ENCODE data around the gene HES1. TPM values are rescaled to one million over a fixed set of nuclear protein-coding genes. Genes with fewer than 3 reads are reported as not detected.
"Not testable (repeated sequence)": the region's sequence is repeated elsewhere in the genome, so short reads cannot be mapped to it uniquely, and the experiment has no call there.

HES1 gene
- total and polyA plus RNA-seq, 7 donors: 17.4 to 47.4 (median 28.4) TPM

GRCh38 chr3:194150252-194150934 lies 14.4 kb downstream of the HES1 start:
- TF ChIP-seq POLR2AphosphoS5 (IDR thresholded peaks at IDR 0.05) (no peak), POLR2A (IDR thresholded peaks at IDR 0.05) (no peak), CTCF (IDR thresholded peaks at IDR 0.05) (no peak), EP300 (IDR thresholded peaks at IDR 0.05) (no peak)
- no peaks in the 10 kb centered on the region for H3K36me3 ChIP-seq

GRCh38 chr3:194150935-194151302 lies 15.0 kb downstream of the HES1 start:
- DNase-seq; intact Hi-C loops (cut with DNase I); H3K27me3 ChIP-seq; H3K4me3 ChIP-seq; H3K9me3 ChIP-seq; H3K4me1 ChIP-seq; H3K36me3 ChIP-seq; H3K27ac ChIP-seq: not testable (repeated sequence)
- 93% methylated on average over 2 of the region's 2 CpGs for WGBS, 2 donors

More at GRCh38 chr3:194150252-194150934, 14.4 kb downstream of the HES1 start:
- intact Hi-C loops (cut with DNase I): no loop called here
- H3K27me3 ChIP-seq: no peaks in the 10 kb centered on the region
- no peak overlapping the region for H3K27ac ChIP-seq
- DNase-seq: no peak
- H3K4me3 ChIP-seq: no peak overlapping the region
- H3K9me3 ChIP-seq: no peaks in the 10 kb centered on the region
- peaks cover 0 to 8% (median 6%) of the 10 kb centered on the region in 4 donors for H3K4me1 ChIP-seq
- WGBS, 2 donors: 28 to 75% methylated on average over 8 of the region's 8 CpGs

- no peaks in the 10 kb centered on the region for H3K27me3 ChIP-seq
- H3K4me1 ChIP-seq: no peaks in the 10 kb centered on the region
- no peak for DNase-seq
- WGBS, 2 donors: 96 to 98% methylated on average over 6 of the region's 6 CpGs
- H3K36me3 ChIP-seq: no peaks in the 10 kb centered on the region
- TF ChIP-seq EP300 (IDR thresholded peaks at IDR 0.05) (no peak), POLR2AphosphoS5 (IDR thresholded peaks at IDR 0.05) (no peak), POLR2A (IDR thresholded peaks at IDR 0.05) (no peak)
- H3K4me3 ChIP-seq: no peak overlapping the region
- intact Hi-C loops (cut with DNase I): no loop called here
- H3K9me3 ChIP-seq: no peaks in the 10 kb centered on the region
- no peak overlapping the region for H3K27ac ChIP-seq
These were observed 18.4 kb downstream of the HES1 start for GRCh38 chr3:194154346-194154745.

GRCh38 chr3:194156095-194156494 lies 20.1 kb downstream of the HES1 start:
- 94 to 95% methylated on average over 9 of the region's 9 CpGs for WGBS, 2 donors
- H3K27ac ChIP-seq: no peak overlapping the region
- intact Hi-C loops (cut with DNase I): no loop called here

GRCh38 chr3:194158942-194159439 lies 23.0 kb downstream of the HES1 start:
- no peak for TF ChIP-seq CTCF (IDR thresholded peaks at IDR 0.05)
- TF ChIP-seq EP300 (IDR thresholded peaks at IDR 0.05): no peak
- no peak for TF ChIP-seq POLR2AphosphoS5 (IDR thresholded peaks at IDR 0.05)
- TF ChIP-seq POLR2A (IDR thresholded peaks at IDR 0.05): no peak
- Histone ChIP-seq H3K27me3 (no peaks in the 10 kb centered on the region), H3K36me3 (no peaks in the 10 kb centered on the region), H3K4me3 (no peak overlapping the region), H3K4me1 (peaks cover 0 to 12% (median 7%) of the 10 kb centered on the region in 4 donors), H3K27ac (no peak overlapping the region), H3K9me3 (no peaks in the 10 kb centered on the region)
- DNase-seq: no peak
- 51 to 86% methylated on average over 3 of the region's 3 CpGs for WGBS, 2 donors
- intact Hi-C loops (cut with DNase I): no loop called here

More at GRCh38 chr3:194156095-194156494, 20.1 kb downstream of the HES1 start:
- DNase-seq: no peak
- Histone ChIP-seq H3K4me3 (no peak overlapping the region), H3K36me3 (no peaks in the 10 kb centered on the region), H3K27me3 (no peaks in the 10 kb centered on the region), H3K9me3 (no peaks in the 10 kb centered on the region), H3K4me1 (peaks cover 0 to 8% (median 4%) of the 10 kb centered on the region in 4 donors)
- TF ChIP-seq CTCF (IDR thresholded peaks at IDR 0.05) (no peak), POLR2AphosphoS5 (IDR thresholded peaks at IDR 0.05) (no peak), EP300 (IDR thresholded peaks at IDR 0.05) (no peak), POLR2A (IDR thresholded peaks at IDR 0.05) (no peak)

All from sigmoid colon (tissue), 7 donors.